HEK293T (cell line): ENCODE data around the gene CCDC126.
A peak's percentile ranks its signal among the peaks of the same experiment; 100 is the strongest.
"Not testable (repeated sequence)": the region's sequence is repeated elsewhere in the genome, so short reads cannot be mapped to it uniquely, and the experiment has no call there.

Source experiments
- CTCF ChIA-PET: fragments of 350-600 bp; formaldehyde crosslinking; extraction: SDS; loops from one replicate; lab custom pipeline; 2021; ENCODE audit warnings: antibody characterized with exemption, inconsistent platforms; lab: Yijun Ruan, JAX
- POLR2A ChIA-PET: fragments of 350-600 bp; formaldehyde crosslinking; extraction: SDS; loops from one replicate; lab custom pipeline; 2020; ENCODE audit warnings: antibody characterized with exemption, inconsistent platforms; lab: Yijun Ruan, JAX
- DNase-seq: peaks from one replicate; pipeline ENCODE4 v3.0.0; 2012; ENCODE audit warnings: mixed read lengths; ENCODE audit errors: extremely low spot score
- ARNT ChIP-seq: fragments of 450-650 bp; IDR thresholded peaks from 2 replicates; pipeline ENCODE4 v1.6.1; 2017; ENCODE audit warnings: mild to moderate bottlenecking
- BHLHE40 ChIP-seq: fragments of 450-650 bp; IDR thresholded peaks from 2 replicates; pipeline ENCODE4 v1.6.1; 2016; ENCODE audit warnings: mild to moderate bottlenecking, moderate library complexity, borderline replicate concordance
- CTBP1 ChIP-seq: fragments of 450-650 bp; IDR thresholded peaks from 2 replicates; pipeline ENCODE4 v1.6.1; 2016; ENCODE audit warnings: borderline replicate concordance
- ELF4 ChIP-seq: fragments of 450-650 bp; IDR thresholded peaks from 2 replicates; pipeline ENCODE4 v1.6.1; 2017; ENCODE audit warnings: antibody characterized with exemption
- FOXA1 ChIP-seq: fragments of 450-650 bp; IDR thresholded peaks from 2 replicates; pipeline ENCODE4 v1.6.1; 2016; ENCODE audit warnings: mild to moderate bottlenecking
- FOXK2 ChIP-seq: fragments of 450-650 bp; IDR thresholded peaks from 2 replicates; pipeline ENCODE4 v1.6.1; 2016; ENCODE audit warnings: mild to moderate bottlenecking
- FOXM1 ChIP-seq: fragments of 450-650 bp; IDR thresholded peaks from 2 replicates; pipeline ENCODE4 v1.6.1; 2017; ENCODE audit warnings: mild to moderate bottlenecking, borderline replicate concordance
- HDGF ChIP-seq: fragments of 450-650 bp; IDR thresholded peaks from 2 replicates; pipeline ENCODE4 v1.6.1; 2017; ENCODE audit warnings: antibody characterized with exemption, borderline replicate concordance
- L3MBTL2 ChIP-seq: fragments of 450-650 bp; conservative IDR thresholded peaks from 2 replicates; pipeline ENCODE4 v1.6.1; 2016; ENCODE audit warnings: mild to moderate bottlenecking
- LEF1 ChIP-seq: fragments of 450-650 bp; IDR thresholded peaks from 2 replicates; pipeline ENCODE4 v1.6.1; 2017; ENCODE audit warnings: mild to moderate bottlenecking, borderline replicate concordance
- NFRKB ChIP-seq: fragments of 450-650 bp; IDR thresholded peaks from 2 replicates; pipeline ENCODE4 v1.6.1; 2016; ENCODE audit warnings: mild to moderate bottlenecking, moderate library complexity
- SP1 ChIP-seq: fragments of 450-650 bp; IDR thresholded peaks from 2 replicates; pipeline ENCODE4 v1.6.1; 2017
- SUZ12 ChIP-seq: fragments of 450-650 bp; IDR thresholded peaks from 2 replicates; pipeline ENCODE4 v1.6.1; 2016; ENCODE audit warnings: mild to moderate bottlenecking
- TARDBP ChIP-seq: fragments of 450-650 bp; IDR thresholded peaks from 2 replicates; pipeline ENCODE4 v1.6.1; 2016
- ZNF384 ChIP-seq: fragments of 450-650 bp; IDR thresholded peaks from 2 replicates; pipeline ENCODE4 v1.6.1; 2016
- TF ChIP-seq, protein P1 (sequence below): fragments of 450-650 bp; IDR thresholded peaks from 2 replicates; pipeline ENCODE4 v1.6.1; 2016

CCDC126 gene

DNA sequence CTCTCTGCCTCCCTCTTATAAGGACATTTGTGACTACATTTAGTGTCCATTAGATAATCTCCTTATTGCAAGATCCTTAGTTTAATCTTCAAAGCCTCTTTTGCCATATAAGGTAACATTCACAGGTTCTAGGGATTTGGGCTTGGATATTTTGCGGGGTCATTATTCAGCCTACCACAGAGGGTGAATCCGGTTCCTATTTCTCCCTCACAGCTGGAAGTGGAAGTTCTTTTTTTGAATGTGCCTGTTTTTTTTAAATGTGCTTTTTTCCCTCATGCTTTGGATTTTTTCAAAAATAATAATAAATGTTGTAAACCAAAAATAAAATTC is 65.8 kb downstream of the CCDC126 start:
- TF ChIP-seq FOXA1 = no peak
- TF ChIP-seq ELF4 = no peak
- no peak for TF ChIP-seq FOXK2
- no peak for TF ChIP-seq BHLHE40
- ChIA-PET CTCF (no interaction called here), POLR2A (no interaction called here)
- DNase-seq = no peak

DNA sequence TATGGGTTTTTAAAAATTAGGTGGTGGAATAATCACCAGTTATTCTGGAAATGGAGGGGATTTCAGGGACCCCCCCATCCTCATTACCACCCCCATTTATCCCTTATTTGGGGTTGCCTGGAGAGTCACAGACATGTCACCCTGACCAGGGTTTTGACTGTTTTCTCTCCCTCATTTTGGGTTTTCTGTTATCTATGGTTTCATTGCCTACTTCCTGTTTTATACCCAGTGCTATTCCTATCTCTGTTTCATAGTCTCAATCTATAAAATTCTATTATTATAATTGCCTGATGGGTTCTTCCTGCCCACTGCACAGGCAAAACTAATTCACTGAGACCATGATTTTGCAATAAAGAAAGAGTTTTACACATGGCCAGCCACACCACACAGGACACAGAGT is 66.9 kb downstream of the CCDC126 start:
- ChIA-PET POLR2A (no interaction called here), CTCF (no interaction called here)
- DNase-seq = no peak
- TF ChIP-seq BHLHE40 = no peak
- TF ChIP-seq ZNF384 = no peak
- TF ChIP-seq CTBP1 = no peak
- TF ChIP-seq FOXA1 = no peak
- TF ChIP-seq TARDBP = no peak
- TF ChIP-seq ELF4 = no peak
- TF ChIP-seq SP1 = no peak
- no peak for TF ChIP-seq ARNT
- no peak for TF ChIP-seq NFRKB
- no peak for TF ChIP-seq SUZ12
- no peak for TF ChIP-seq FOXM1
- no peak for TF ChIP-seq LEF1
- TF ChIP-seq, protein P1, sequence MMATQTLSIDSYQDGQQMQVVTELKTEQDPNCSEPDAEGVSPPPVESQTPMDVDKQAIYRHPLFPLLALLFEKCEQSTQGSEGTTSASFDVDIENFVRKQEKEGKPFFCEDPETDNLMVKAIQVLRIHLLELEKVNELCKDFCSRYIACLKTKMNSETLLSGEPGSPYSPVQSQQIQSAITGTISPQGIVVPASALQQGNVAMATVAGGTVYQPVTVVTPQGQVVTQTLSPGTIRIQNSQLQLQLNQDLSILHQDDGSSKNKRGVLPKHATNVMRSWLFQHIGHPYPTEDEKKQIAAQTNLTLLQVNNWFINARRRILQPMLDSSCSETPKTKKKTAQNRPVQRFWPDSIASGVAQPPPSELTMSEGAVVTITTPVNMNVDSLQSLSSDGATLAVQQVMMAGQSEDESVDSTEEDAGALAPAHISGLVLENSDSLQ = no peak
- no peak for TF ChIP-seq HDGF
- TF ChIP-seq FOXK2 = no peak
- no peak for TF ChIP-seq L3MBTL2

DNA sequence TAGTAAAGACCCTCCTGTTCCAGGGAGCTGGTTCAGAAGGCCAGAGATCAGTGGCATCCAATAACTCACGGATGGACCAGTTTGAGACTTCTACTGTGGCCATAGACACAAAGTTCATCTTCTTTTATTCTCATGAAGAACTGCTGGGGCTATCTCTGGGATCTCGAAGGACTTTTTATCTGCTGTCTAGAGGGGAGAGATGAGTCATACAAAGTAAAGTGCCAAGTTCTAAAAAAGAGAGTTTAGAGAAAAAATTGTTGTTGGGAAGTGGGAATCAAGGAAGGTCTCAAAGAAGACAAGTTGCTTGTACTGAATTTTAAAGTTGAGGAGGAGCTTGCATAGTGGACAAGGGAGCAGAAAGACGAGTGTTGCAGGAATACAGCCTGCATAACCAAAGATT is 74.9 kb downstream of the CCDC126 start:
- DNase-seq = no peak
- CTCF ChIA-PET = no interaction called here
- POLR2A ChIA-PET = no interaction called here
- no peak for TF ChIP-seq BHLHE40
- TF ChIP-seq FOXK2 = no peak
- no peak for TF ChIP-seq ELF4
- TF ChIP-seq, protein P1 = no peak
- TF ChIP-seq FOXA1 = no peak
- TF ChIP-seq ARNT = no peak
- no peak for TF ChIP-seq ZNF384
- TF ChIP-seq NFRKB = no peak
- no peak for TF ChIP-seq HDGF
- no peak for TF ChIP-seq SUZ12
- TF ChIP-seq SP1 = no peak
- no peak for TF ChIP-seq TARDBP
- no peak for TF ChIP-seq CTBP1
- no peak for TF ChIP-seq L3MBTL2

DNA sequence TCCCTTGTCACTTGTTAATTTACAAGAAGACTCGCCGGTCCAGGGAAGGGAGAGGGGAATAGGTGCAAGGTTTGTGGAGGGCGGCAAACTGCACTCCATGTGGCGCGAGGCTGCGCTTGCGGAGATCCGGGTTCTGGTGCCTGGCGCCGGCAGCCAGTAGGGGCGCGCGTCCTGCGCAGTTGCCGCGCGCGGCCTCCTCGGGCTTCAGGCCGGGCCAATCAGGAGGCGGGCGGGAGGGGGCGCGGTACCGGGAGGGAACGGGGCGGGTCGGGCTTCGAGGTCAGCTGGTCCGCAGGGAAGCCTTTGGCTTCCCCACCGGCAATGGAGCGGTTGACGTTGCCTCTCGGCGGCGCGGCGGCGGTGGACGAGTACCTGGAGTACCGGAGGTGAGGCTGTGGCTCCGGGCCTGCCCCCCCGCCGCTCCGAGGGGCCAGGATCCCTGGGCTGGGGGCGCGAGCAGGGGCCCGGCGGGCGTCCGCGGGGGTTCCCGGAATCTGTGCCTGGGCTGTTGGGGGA is 82.8 kb downstream of the CCDC126 start, which contains the start of gene FAM221A:
Gene FAM221A, plus strand, starts transcription at position 302 of the 516 bp plus-strand sequence. Its CDS starts 20 bp downstream, at position 322.
- POLR2A ChIA-PET = no interaction called here
- peak; percentile 75 for DNase-seq
- peak; percentile 99 for TF ChIP-seq L3MBTL2
- no peak for TF ChIP-seq TARDBP
- CTCF ChIA-PET = interaction anchor here (0.6 to 0.7 kb wide), 2 partner anchors 29 to 407 kb away, joined by 3 read pairs; no protein-coding TSS in a partner anchor

DNA sequence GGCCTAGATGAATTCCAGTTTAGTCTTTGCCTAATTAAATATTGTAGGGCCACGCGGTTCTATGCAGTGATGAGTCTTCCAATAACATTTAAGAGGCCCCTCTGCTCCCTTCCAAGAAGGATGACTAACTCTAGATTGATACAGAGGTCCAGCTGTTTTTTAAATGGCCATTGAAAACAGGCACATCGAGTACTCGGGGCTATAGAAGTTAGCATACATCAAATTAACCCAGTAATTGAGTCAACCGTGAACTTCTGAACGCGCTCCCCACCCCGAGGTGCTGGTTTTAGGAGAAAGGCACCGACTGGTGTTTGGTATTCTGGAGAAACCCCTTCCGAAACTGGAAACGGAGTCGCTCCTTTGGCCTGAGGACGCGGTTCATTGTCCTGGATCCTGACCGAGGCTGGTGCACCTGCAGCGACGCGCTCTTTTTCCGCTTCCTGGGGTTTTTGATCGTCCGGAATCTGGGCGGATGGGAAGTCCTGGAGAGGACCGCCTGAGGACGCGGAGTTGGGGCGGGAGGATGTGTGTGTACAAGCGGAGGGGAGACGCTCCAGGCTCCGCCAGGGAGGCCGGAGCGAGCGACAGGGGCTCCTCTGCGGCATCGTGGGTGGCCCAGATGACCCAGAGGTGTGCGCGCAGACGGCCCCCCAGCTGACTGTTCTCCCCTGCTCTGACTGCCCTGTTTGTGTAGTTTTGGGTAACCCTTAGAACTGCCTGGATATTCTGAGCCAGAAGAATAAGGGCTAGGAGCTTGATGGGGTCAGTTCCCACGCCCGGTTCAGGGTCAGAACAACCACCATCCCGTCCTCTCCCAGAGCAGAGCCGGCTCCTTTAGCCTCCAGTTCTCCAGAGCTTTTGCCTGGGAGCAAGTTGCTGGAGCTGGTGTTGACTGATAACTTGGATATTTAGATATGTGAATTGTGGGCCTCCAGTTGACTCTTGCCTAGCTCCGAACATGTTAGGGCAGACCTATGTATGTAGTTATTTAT is 83.5 kb downstream of the CCDC126 start:
- POLR2A ChIA-PET = interaction anchor here (0.6 to 1.8 kb wide), 3 partner anchors 83 to 584 kb away, joined by 3 to 6 read pairs (median 4); partner anchors contain the start of gene CCDC126
- CTCF ChIA-PET = interaction anchor here (0.6 kb wide), 2 partner anchors 11 to 237 kb away, joined by 3 to 5 read pairs; no protein-coding TSS in a partner anchor
- TF ChIP-seq LEF1 (no peak), ZNF384 (no peak), ARNT (no peak), FOXA1 (no peak), CTBP1 (no peak), ELF4 (no peak), SUZ12 (no peak), FOXM1 (no peak), L3MBTL2 (no peak), NFRKB (no peak), BHLHE40 (no peak), HDGF (no peak)
- TF ChIP-seq, protein P1 = no peak
- peak; percentile 32 for DNase-seq

DNA sequence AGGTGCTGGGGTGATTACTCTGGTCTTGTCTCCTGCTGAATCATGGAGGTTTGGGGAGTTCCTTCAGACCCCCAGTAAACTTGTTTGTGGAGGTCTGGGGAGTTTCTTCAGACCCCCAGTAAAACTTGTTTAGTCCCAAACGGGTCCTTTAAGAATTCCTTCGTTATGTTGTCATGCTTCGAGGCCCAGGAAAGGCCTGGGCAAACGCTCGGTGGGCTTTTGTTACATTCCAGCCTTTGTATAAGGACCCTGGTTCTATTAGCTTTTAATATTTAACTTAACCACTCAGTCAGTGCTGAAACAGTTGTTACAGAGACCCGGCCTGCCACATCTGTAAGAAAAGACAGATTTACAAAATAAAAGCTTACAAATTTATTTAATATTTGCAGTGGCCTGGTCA is 86.9 kb downstream of the CCDC126 start:
- DNase-seq, POLR2A ChIA-PET, CTCF ChIA-PET: not testable (repeated sequence)
